Measurements from ENCODE around the gene RPTN.

RPTN gene

GRCh38 chr1:152110860-152111514, 48.0 kb downstream of the RPTN start:
- peak; percentile 51 for DNase-seq

GRCh38 chr1:152110365-152110859, 48.6 kb downstream of the RPTN start:
- DNase-seq, result peak; percentile 22

GRCh38 chr1:152109998-152110294, 49.1 kb downstream of the RPTN start:
- no peak for DNase-seq

- DNase-seq, result no peak
Measured at GRCh38 chr1:152109231-152109997, 49.6 kb downstream of the RPTN start.

GRCh38 chr1:152108882-152109222, 50.2 kb downstream of the RPTN start:
- DNase-seq, result no peak

- DNase-seq, result no peak
Measured at GRCh38 chr1:152107984-152108881, 50.8 kb downstream of the RPTN start.

- DNase-seq, result no peak
Measured at GRCh38 chr1:152107031-152107983, 51.7 kb downstream of the RPTN start.

- no peak for DNase-seq
Measured at GRCh38 chr1:152104854-152105253, 54.2 kb downstream of the RPTN start.
